Measurements from ENCODE around the gene TMEM128. TPM values are rescaled to one million over a fixed set of nuclear protein-coding genes. Genes with fewer than 3 reads are reported as not detected.

The TMEM128 gene
- total and polyA plus RNA-seq, 2 of the 13 experiments (the other 11 are each of a cell fraction or from before 2014, with no cell fraction given), result 19.4 to 27.9 TPM

DNA sequence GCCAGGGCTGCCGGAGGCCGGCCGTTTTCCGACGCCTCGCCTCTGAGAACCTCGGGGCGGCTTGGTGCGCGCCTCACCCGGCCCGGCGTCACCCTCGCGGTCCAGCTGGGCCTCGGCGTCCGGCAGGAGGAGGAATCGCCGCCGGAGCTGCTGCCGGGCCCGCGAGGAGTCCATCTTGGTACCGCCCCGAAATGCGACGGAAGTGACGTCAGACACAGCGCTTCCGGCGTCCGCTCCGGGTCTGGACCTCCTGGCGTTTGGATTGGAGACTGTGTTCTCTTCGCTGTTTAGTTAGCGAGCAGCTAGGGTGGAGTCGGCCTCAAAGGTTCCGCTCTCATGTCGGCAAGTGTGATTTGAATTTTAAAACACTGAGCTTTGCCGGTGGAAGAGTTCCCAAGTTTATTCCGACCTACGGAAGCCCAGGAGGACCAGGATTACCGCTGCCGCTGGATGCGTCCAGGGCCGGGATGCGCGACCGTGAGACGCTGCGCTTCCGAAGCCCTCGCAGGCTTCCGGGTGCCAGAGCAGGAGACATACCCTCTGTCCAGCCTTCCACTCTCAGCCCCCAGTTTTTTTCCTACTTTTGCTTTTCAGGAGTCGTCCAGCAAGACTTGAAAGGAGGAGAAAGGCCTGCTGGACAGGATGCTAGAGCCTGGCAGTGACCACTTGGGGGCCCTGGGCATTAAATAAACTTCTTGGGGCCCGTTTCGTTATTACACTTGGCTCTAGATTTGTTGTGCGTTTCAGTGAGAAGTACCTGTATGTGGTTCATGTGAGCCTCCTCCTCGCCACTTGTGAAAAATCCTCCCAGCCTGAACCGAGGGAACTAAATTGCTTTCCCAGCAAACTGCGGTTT is at the start of gene TMEM128 (continued):
- TF ChIP-seq, protein P1, sequence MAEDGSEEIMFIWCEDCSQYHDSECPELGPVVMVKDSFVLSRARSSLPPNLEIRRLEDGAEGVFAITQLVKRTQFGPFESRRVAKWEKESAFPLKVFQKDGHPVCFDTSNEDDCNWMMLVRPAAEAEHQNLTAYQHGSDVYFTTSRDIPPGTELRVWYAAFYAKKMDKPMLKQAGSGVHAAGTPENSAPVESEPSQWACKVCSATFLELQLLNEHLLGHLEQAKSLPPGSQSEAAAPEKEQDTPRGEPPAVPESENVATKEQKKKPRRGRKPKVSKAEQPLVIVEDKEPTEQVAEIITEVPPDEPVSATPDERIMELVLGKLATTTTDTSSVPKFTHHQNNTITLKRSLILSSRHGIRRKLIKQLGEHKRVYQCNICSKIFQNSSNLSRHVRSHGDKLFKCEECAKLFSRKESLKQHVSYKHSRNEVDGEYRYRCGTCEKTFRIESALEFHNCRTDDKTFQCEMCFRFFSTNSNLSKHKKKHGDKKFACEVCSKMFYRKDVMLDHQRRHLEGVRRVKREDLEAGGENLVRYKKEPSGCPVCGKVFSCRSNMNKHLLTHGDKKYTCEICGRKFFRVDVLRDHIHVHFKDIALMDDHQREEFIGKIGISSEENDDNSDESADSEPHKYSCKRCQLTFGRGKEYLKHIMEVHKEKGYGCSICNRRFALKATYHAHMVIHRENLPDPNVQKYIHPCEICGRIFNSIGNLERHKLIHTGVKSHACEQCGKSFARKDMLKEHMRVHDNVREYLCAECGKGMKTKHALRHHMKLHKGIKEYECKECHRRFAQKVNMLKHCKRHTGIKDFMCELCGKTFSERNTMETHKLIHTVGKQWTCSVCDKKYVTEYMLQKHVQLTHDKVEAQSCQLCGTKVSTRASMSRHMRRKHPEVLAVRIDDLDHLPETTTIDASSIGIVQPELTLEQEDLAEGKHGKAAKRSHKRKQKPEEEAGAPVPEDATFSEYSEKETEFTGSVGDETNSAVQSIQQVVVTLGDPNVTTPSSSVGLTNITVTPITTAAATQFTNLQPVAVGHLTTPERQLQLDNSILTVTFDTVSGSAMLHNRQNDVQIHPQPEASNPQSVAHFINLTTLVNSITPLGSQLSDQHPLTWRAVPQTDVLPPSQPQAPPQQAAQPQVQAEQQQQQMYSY (CRISPR knock-in tag; IDR thresholded peaks at IDR 0.05), result peak; percentile 78
- peak; percentile 74; the same call in 1 of the 2 replicates for TF ChIP-seq DNMT3B (CRISPR knock-in tag; conservative IDR thresholded peaks at IDR 0.05)
- TF ChIP-seq ZKSCAN1 (IDR thresholded peaks at IDR 0.05; ENCODE audit: low read length), result no peak
- TF ChIP-seq TEAD3 (CRISPR knock-in tag; optimal IDR thresholded peaks at IDR 0.05; ENCODE audit: borderline replicate concordance), result peak; percentile 68
- TF ChIP-seq, protein P2, sequence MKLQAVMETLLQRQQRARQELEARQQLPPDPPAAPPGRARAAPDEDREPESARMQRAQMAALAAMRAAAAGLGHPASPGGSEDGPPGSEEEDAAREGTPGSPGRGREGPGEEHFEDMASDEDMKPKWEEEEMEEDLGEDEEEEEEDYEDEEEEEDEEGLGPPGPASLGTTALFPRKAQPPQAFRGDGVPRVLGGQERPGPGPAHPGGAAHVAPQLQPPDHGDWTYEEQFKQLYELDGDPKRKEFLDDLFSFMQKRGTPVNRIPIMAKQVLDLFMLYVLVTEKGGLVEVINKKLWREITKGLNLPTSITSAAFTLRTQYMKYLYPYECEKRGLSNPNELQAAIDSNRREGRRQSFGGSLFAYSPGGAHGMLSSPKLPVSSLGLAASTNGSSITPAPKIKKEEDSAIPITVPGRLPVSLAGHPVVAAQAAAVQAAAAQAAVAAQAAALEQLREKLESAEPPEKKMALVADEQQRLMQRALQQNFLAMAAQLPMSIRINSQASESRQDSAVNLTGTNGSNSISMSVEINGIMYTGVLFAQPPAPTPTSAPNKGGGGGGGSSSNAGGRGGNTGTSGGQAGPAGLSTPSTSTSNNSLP (IDR thresholded peaks at IDR 0.05; ENCODE audit: low read depth, low read length), result no peak
- TF ChIP-seq ZNF543 (CRISPR knock-in tag; IDR thresholded peaks at IDR 0.05), result 0 out of 2 replicates have a peak, but pooled peaks have one; percentile 52
- TF ChIP-seq, protein P3, sequence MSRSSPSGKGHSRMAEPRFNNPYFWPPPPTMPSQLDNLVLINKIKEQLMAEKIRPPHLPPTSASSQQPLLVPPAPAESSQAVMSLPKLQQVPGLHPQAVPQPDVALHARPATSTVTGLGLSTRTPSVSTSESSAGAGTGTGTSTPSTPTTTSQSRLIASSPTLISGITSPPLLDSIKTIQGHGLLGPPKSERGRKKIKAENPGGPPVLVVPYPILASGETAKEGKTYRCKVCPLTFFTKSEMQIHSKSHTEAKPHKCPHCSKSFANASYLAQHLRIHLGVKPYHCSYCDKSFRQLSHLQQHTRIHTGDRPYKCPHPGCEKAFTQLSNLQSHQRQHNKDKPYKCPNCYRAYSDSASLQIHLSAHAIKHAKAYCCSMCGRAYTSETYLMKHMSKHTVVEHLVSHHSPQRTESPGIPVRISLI (CRISPR knock-in tag; IDR thresholded peaks at IDR 0.05; ENCODE audit: borderline replicate concordance), result no peak; the same call in 1 of the 2 replicates
- TF ChIP-seq CENPT (CRISPR knock-in tag; IDR thresholded peaks at IDR 0.05; ENCODE audit: low read depth), result no peak
- TF ChIP-seq, protein P4, sequence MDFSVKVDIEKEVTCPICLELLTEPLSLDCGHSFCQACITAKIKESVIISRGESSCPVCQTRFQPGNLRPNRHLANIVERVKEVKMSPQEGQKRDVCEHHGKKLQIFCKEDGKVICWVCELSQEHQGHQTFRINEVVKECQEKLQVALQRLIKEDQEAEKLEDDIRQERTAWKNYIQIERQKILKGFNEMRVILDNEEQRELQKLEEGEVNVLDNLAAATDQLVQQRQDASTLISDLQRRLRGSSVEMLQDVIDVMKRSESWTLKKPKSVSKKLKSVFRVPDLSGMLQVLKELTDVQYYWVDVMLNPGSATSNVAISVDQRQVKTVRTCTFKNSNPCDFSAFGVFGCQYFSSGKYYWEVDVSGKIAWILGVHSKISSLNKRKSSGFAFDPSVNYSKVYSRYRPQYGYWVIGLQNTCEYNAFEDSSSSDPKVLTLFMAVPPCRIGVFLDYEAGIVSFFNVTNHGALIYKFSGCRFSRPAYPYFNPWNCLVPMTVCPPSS (IDR thresholded peaks at IDR 0.05), result no peak
- no peak for TF ChIP-seq PAF1 (CRISPR knock-in tag; IDR thresholded peaks at IDR 0.05)
- peak; percentile 9 for TF ChIP-seq ZNF781 (CRISPR knock-in tag; IDR thresholded peaks at IDR 0.05; ENCODE audit: borderline replicate concordance, not compliant biosample characterization)
- no peak for TF ChIP-seq KLF11 (CRISPR knock-in tag; IDR thresholded peaks at IDR 0.05)
- no peak for TF ChIP-seq ZNF547 (CRISPR knock-in tag; IDR thresholded peaks at IDR 0.05)
- no peak for TF ChIP-seq KAT2B (IDR thresholded peaks at IDR 0.05; ENCODE audit: borderline replicate concordance, low read depth, low read length)
- TF ChIP-seq, protein P5, sequence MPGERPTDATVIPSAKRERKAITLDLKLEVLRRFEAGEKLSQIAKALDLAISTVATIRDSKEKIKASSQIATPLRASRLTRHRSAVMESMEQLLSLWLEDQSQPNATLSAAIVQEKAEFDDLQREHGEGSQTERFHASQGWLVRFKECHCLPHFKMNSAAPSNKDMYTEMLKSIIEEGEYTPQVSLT (CRISPR knock-in tag; IDR thresholded peaks at IDR 0.05; ENCODE audit: borderline replicate concordance, low read depth), result no peak
- TF ChIP-seq, protein P6, sequence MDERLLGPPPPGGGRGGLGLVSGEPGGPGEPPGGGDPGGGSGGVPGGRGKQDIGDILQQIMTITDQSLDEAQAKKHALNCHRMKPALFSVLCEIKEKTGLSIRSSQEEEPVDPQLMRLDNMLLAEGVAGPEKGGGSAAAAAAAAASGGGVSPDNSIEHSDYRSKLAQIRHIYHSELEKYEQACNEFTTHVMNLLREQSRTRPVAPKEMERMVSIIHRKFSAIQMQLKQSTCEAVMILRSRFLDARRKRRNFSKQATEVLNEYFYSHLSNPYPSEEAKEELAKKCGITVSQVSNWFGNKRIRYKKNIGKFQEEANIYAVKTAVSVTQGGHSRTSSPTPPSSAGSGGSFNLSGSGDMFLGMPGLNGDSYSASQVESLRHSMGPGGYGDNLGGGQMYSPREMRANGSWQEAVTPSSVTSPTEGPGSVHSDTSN (CRISPR knock-in tag; IDR thresholded peaks at IDR 0.05), result no peak
- no peak for TF ChIP-seq AHR (CRISPR knock-in tag; IDR thresholded peaks at IDR 0.05)
- peak; percentile 44; the same call in 1 of the 2 replicates for TF ChIP-seq TGIF2 (CRISPR knock-in tag; IDR thresholded peaks at IDR 0.05)
- no peak for TF ChIP-seq SUZ12 (IDR thresholded peaks at IDR 0.05; ENCODE audit: low read depth, low read length)
- TF ChIP-seq, protein P7, sequence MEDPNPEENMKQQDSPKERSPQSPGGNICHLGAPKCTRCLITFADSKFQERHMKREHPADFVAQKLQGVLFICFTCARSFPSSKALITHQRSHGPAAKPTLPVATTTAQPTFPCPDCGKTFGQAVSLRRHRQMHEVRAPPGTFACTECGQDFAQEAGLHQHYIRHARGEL (CRISPR knock-in tag; IDR thresholded peaks at IDR 0.05), result peak; percentile 93

Data from HepG2 (cell line).